OCI-LY1 (cell line): ENCODE results near the gene CEBPZOS.

Source experiments
- CTCF ChIP-seq: fragments of 200-600 bp; sonication (generic), shearing (Covaris generic); IDR thresholded peaks from 2 replicates; pipeline ENCODE4 v1.5.1; 2017; ENCODE audit warnings: mild to moderate bottlenecking, antibody characterized with exemption, low read length, moderate library complexity, mixed read lengths
- EZH2 ChIP-seq: fragments of 200-600 bp; sonication (generic), shearing (Covaris generic); IDR thresholded peaks from 2 replicates; pipeline ENCODE4 v1.8.0; 2017; ENCODE audit warnings: borderline replicate concordance, mixed run types, mild to moderate bottlenecking, antibody characterized with exemption, low read length, moderate library complexity, mixed read lengths

- no peak for TF ChIP-seq CTCF
- no peak for TF ChIP-seq EZH2
Measured at GRCh38 chr2:37250869-37251740, 54.8 kb downstream of the CEBPZOS start.
